Measurements from ENCODE around the gene EXOC2. TPM values are rescaled to one million over a fixed set of nuclear protein-coding genes. Genes with fewer than 3 reads are reported as not detected.
A peak's percentile ranks its signal among the peaks of the same experiment; 100 is the strongest.

Gene EXOC2
- total RNA-seq, 4 donors from 2014 or later: 10.3 to 23.9 (median 19.1) TPM

- peak overlapping the region in 1 of 4 donors; percentile 13 for H3K4me3 ChIP-seq
- no peaks in the 10 kb centered on the region for H3K27me3 ChIP-seq
- no peaks in the 10 kb centered on the region for H3K36me3 ChIP-seq
- DNase-seq: peak in 1 of 3 donors; percentile 36
- no peak overlapping the region for H3K27ac ChIP-seq
- peaks cover 0 to 9% (median 4%) of the 10 kb centered on the region in 4 donors for H3K4me1 ChIP-seq
- H3K9me3 ChIP-seq: no peaks in the 10 kb centered on the region
- TF ChIP-seq CTCF (IDR thresholded peaks at IDR 0.05): no peak
- no peak for TF ChIP-seq POLR2A (IDR thresholded peaks at IDR 0.05)
Observed at GRCh38 chr6:470051-470900, 222.7 kb downstream of the EXOC2 start.

GRCh38 chr6:467671-468082 is 225.3 kb downstream of the EXOC2 start:
- no peak overlapping the region for H3K27ac ChIP-seq
- TF ChIP-seq POLR2A (IDR thresholded peaks at IDR 0.05): no peak
- H3K27me3 ChIP-seq: no peaks in the 10 kb centered on the region
- H3K9me3 ChIP-seq: no peaks in the 10 kb centered on the region
- DNase-seq: no peak
- H3K36me3 ChIP-seq: no peaks in the 10 kb centered on the region
- H3K4me3 ChIP-seq: no peak overlapping the region
- H3K4me1 ChIP-seq: no peaks in the 10 kb centered on the region

- Histone ChIP-seq H3K27ac (no peak overlapping the region), H3K27me3 (no peaks in the 10 kb centered on the region), H3K9me3 (no peaks in the 10 kb centered on the region), H3K4me1 (no peaks in the 10 kb centered on the region), H3K4me3 (no peak overlapping the region), H3K36me3 (no peaks in the 10 kb centered on the region)
- no peak for DNase-seq
- no peak for TF ChIP-seq CTCF (IDR thresholded peaks at IDR 0.05)
- TF ChIP-seq POLR2A (IDR thresholded peaks at IDR 0.05): no peak
Observed at GRCh38 chr6:467111-467510, 225.8 kb downstream of the EXOC2 start.

- H3K27me3 ChIP-seq: no peaks in the 10 kb centered on the region
- DNase-seq: no peak
Observed at GRCh38 chr6:466564-466963, 226.4 kb downstream of the EXOC2 start.

GRCh38 chr6:465531-466348 is 227.2 kb downstream of the EXOC2 start:
- Histone ChIP-seq H3K4me1 (no peaks in the 10 kb centered on the region), H3K27me3 (no peaks in the 10 kb centered on the region), H3K27ac (no peak overlapping the region), H3K36me3 (no peaks in the 10 kb centered on the region), H3K9me3 (no peaks in the 10 kb centered on the region), H3K4me3 (no peak overlapping the region)
- DNase-seq: no peak
- no peak for TF ChIP-seq CTCF (IDR thresholded peaks at IDR 0.05)
- no peak for TF ChIP-seq POLR2A (IDR thresholded peaks at IDR 0.05)

More at GRCh38 chr6:466564-466963, 226.4 kb downstream of the EXOC2 start:
- Histone ChIP-seq H3K4me3 (no peak overlapping the region), H3K27ac (no peak overlapping the region), H3K4me1 (no peaks in the 10 kb centered on the region), H3K36me3 (no peaks in the 10 kb centered on the region), H3K9me3 (no peaks in the 10 kb centered on the region)
- no peak for TF ChIP-seq CTCF (IDR thresholded peaks at IDR 0.05)
- TF ChIP-seq POLR2A (IDR thresholded peaks at IDR 0.05): no peak

- DNase-seq: no peak
- TF ChIP-seq CTCF (IDR thresholded peaks at IDR 0.05) (no peak), POLR2A (IDR thresholded peaks at IDR 0.05) (no peak)
- Histone ChIP-seq H3K4me1 (no peaks in the 10 kb centered on the region), H3K4me3 (no peak overlapping the region), H3K36me3 (no peaks in the 10 kb centered on the region), H3K9me3 (no peaks in the 10 kb centered on the region), H3K27me3 (no peaks in the 10 kb centered on the region), H3K27ac (no peak overlapping the region)
Observed at GRCh38 chr6:456887-457286, 236.1 kb downstream of the EXOC2 start.

Measured in Peyer's patch (tissue), 4 donors.